Activated CD4-positive, CD25-positive, alpha-beta regulatory T cell treated with anti-CD3 and anti-CD28 coated beads, Interleukin-2, amount 50 U/mL, for 24 hours (primary cell): ENCODE data around the gene TOMM70.
"Not testable (repeated sequence)": the region's sequence is repeated elsewhere in the genome, so short reads cannot be mapped to it uniquely, and the experiment has no call there.

Source experiments
- ATAC-seq, 2 donors: fragments of 150-1000 bp; cut with Tn5 transposase; one replicate each; pipeline ENCODE4 v1.10.0; 2021; ENCODE audit warnings: mild to moderate bottlenecking in 1 of 2, moderate library complexity in 1 of 2

TOMM70 gene

DNA sequence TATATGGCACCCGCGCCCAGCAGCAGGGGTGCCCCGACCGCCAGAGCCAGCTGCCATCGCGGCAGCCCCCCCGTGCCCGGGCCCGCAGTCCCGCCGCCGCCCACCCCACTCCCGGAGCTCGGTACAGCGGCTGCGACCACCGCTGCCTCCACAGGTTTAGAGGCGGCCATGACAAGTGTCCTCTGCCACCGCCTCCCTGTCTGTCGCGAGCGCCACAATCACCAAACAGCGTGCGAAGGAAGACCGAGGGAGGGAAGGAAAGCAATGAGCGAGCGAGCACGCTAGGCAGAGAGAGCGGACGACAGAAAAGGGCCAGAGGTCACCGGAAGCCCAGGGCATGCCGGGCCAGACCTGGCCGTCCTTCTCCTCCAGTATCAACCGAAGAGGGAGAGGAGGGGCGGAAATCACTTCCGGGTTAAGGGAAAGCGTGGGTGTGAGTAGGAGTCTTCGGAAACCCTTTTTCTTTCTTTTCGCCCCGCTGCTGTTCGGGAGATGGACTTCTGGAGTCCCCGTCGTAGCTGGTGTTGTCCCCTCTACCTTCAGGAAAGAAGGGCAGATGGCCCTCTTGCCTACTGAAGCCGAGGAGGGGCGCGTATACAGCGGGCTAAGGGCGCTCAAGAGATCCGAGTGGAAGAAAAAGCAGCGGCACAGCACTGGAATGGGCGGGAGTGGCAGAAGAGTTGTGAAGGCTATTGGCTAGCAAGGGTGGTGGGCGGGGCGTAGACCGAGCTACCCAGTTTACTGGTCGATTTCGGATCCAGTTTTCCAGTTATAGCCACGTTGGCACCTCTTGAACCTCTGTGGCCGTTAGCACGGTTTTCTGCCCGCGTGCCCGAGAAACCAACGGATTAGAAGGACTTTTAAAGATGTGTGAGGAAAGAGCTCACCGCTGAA is at the start of gene TOMM70, which contains the start of gene LNP1:
Gene TOMM70 (minus strand): TSS at position 310 of the 894 bp plus-strand sequence. CDS start 140 bp downstream, at position 170.
Gene LNP1 (plus strand): TSS at position 760 of the 894 bp plus-strand sequence. CDS start 28,191 bp downstream, outside the sequence.
- ATAC-seq = peak; percentile 92 to 94

DNA sequence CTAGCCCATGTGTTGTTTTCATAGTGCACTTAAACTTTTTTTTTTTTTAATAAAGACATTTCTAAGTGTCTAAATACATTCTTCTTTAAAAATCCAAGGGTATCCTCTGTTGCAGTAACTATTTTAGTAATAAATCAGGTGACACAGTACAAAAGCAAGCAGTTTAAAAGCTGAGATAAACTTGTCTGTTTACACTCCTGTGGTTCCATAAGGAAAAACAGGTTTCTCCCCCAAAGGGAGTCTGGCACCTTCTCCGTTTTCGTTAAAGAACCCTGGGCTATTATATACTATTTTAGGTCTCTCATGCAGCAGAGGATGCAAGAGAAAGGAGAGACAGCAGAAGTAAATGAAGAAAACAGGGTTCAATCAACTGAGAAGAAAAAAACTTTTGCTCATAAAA is 48.3 kb upstream of the TOMM70 start:
- ATAC-seq = no peak

DNA sequence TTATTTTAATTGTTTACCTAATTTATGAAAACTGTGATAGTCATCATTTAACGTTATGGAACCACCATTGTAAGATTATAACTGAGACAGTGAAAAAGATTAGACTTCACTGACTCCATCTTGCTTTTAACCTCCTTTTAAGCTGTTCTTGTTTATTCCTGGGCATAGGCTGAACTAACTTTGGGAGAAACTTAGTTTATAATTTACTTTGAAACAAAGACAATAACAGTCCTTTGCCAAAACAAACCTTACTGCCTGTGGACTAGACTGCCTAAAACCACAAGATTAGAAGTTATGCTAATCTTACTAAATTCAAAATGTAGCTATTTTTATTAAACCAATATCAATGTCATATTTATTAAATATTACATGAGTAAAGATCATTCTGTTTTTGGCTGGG is 47.2 kb upstream of the TOMM70 start:
- no peak for ATAC-seq

DNA sequence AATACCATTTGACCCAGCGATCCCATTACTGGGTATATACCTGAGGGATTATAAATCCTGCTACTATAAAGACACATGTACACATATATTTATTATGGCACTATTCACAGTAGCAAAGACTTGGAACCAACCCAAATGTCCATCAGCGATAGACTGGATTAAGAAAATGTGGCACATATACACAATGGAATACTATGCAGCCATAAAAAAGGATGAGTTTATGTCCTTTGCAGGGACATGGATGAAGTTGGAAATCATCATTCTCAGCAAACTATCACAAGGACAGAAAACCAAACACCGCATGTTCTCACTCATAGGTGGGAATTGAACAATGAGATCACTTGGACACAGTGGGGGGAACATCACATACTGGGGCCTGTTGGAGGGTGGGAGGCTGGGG is 46.2 kb upstream of the TOMM70 start:
- ATAC-seq = not testable (repeated sequence)

DNA sequence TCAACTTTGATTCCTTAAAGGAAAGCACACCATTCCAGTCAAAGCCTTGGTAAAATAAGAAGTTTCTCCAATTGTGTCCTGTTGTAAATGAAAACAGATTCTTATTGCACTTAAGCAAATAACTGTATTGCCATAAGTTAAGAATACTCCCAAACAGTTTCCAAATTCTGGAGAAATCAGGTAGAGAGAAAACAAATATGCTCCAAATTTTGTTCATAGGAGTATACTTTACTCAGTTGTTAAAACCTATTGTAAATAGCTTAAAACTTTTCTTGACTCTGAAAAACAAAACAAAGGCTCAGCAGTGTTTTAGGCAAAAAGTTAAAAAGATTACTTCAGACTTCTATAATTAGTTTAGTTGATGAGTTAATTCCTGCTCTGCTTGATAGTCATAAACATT is 42.8 kb upstream of the TOMM70 start:
- no peak for ATAC-seq

DNA sequence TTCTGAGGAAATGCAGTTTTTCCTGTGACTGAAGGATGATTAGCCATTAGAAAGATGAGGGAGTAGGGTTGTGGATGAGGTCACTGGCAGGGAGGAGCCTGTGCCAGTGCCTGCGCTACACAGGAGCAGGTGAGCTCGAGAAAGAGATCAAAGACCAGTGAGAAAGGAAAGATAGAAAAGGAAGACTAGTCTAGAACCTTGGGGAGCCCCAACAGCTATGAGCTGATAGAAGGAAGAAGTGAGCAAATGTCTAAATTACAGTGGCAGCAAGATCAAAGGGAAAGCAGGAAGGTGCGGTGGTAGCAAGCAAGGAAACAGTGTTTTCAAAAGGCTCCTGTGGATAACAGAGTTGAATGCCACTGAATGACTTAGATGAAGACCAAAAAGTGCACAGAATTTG is 40.0 kb upstream of the TOMM70 start:
- no peak for ATAC-seq

DNA sequence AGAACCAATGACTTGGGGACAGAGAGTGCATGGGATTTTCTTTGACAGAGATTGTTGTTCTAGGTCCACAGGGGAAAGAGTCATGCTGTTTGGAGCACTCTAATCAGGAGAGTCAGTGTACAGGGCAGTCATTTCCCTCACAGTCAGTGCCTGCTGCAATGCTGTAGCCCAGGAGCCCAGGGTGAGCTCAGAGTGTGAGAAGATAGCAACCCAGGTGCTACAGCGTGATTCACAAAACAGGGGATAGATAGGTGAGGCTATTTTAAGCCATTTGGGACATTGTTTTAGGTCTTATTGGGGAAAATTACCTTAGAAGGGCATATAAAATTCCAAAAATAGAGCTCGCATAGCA is 37.7 kb upstream of the TOMM70 start:
- ATAC-seq = no peak

DNA sequence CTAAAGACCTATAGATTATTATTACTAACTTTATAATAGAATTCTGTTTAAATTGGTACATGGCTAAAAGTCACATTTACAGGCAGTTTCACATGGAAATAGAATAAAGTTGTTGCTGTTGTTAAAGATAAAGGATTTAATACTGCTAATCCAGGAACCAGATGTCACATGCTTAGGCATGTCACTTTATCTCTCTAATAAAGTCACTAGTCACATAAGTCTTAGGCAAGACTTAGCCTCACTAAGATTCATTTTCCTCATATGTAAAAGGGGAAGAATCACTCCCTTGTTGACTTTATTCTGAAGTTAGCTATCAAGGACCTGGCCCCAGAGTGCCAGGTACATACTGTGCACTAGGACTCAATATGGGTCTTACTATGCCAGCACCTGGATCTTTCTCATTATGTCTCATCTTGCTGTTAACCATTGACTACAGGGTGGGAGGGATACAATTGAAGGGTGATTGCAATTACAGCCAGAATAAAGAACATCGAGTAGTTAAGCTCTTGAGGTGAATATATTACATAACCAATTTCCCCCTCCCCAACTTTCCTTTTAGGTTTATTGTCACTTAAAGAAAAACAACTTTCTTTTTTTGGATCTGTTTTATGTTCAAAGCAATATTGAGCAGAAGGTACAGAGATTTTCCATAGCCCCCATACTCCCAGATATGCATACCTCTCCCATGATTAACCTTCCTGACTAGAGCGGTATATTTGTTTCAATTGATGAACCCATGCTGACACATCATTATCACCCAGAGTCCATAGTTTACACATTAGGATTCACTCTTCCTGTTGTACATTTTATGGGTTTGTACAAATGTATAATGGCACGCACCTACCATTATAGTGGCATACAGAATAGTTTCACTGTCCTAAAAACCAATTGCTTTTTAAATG is 37.1 kb upstream of the TOMM70 start:
- ATAC-seq = no peak

DNA sequence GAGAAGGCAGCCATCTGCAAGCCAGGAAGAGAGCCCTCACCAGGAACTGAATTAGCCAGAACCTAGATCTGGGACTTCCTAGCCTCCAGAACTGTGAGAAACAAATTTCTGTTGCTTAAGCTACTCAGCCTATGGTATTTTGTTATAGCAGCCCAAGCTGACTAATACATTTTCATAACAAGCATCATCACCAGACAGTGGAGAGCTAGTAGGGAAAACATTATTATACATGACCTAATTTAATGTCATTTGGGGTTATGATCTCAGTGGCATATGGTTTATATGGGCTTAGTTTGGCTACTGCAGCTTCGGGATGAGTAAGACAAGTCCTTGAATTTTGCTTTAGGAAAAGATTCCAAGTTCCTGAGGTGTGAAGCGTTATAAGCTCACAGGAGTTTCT is 36.1 kb upstream of the TOMM70 start:
- ATAC-seq = no peak

DNA sequence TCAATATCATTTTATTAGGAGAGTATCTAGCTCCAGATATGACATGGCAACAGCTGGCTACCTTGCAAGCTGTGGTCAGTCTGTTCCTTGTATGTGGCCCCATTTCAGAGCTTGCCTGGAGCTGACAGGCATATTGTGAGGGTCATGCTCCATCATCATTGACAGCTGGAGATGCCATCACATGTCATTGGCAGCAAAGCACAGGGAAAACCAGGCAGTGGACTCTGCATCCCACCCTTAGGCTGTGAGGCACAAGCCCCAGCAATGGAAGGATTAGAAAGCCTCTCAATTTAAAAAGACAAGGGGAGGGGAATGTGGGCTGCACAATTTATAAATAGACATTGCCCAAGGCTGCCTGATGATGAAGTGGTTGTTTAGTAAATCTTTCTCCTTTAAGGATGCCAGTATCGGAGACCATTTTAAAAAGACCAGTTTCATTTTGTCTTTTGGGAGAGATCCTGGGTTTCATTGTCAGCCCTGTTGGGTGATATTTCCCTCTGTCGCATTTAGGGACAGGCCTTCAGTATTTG is 28.4 kb upstream of the TOMM70 start:
- no peak for ATAC-seq

DNA sequence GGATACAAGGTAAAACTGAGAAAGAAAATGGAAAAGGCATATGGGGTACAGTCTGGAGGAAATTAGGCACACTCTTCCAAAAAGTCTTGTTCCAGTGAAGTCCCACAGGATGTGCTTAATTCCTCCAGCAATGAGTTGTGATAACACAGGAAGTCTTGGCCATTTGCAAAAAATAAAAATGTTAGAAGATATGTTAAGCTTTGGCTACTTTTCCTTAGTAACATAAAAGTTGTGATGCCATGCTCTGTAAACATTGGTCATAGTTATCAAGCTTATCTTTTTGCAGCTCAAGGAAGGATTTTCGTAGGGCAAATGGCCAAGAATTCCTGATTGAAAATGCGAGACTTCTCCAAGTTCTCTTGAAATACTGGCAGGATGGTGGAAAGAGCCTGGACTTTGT is 26.8 kb upstream of the TOMM70 start:
- ATAC-seq = no peak

DNA sequence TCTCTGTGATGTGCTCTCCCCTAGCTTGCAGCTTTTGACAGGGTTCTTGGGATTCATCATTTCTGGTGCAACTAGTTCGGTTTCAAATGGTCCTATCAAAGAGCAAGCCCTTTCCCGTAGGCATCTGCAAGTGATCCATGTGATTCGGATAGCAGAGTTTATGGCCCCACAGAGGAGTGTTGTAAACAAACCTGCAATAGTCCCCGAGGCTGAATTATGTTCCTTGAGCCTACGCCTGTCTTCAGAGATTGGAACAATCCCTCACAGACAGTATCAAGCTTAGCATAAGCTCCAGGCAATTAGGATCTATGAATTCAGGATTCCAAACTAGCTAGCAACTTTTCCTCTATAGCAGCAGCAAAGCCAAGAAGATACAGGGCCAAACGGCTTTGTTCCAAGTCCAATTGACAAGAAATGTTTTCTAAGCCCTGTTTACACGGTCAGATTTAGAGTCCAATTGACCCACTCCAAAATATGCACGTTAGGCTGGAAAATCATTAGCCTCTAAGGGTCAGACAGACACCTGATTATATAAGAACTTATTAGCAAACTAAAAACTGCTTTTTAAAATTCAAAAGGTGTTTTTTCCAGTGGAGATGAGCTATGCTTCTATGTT is 25.3 kb upstream of the TOMM70 start:
- ATAC-seq = no peak

DNA sequence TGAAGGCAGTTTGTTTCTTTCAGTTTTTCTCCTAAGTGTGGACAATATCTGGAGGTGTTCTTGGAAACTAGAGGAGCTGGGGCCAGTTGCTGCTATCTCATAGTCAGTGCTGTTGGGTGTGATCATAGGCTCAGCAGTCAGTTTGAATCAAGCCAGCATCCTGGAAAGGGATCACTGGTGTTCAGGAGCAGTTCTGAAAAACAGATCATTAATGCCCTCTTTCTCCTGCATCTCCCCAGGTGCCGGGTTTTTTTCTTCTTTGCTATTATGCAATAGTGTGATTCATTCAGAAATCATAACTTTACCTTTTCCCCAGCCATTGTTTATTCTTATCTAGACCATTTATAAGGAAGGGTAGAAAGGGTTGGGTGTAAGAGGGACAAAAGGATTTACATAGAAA is 24.4 kb upstream of the TOMM70 start:
- ATAC-seq = no peak

DNA sequence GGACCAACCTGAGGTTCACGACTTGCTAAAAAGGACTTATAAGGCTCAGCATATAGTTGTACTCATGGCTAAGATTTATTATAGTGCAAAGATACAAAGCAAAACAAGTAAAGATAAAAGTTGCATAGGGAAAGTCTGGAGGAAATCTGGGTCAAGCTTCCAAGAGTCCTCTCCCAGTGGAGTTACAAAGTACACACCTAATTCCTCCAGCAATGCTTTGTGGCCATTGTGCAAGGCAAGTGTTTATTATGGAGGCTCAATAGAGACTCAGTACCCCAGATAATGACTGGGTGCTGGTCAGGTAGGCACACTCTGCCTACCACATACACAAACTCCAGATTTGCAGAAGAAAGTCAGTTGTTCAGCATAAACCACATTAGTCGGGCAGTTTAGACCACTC is 23.4 kb upstream of the TOMM70 start:
- ATAC-seq = no peak

DNA sequence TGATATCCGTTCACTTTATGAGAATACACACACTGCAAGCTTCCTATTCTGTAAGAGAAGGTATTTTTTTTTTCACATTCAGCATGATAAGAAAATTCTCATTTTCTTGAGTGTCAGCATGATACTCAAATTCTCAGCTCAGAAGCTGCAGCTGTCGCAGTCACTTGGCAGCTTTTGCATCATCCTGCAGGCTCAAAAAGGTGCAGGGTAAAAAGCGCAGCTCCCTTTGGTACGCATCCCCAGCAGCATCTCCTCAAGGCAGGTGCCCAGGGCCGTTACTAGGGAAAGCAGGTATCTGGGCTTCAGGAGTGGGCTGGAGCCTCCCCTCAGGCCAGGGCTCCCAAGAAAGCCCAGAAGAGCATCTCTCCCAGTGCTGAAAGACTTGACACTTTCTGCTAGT is 22.7 kb upstream of the TOMM70 start:
- ATAC-seq = no peak

DNA sequence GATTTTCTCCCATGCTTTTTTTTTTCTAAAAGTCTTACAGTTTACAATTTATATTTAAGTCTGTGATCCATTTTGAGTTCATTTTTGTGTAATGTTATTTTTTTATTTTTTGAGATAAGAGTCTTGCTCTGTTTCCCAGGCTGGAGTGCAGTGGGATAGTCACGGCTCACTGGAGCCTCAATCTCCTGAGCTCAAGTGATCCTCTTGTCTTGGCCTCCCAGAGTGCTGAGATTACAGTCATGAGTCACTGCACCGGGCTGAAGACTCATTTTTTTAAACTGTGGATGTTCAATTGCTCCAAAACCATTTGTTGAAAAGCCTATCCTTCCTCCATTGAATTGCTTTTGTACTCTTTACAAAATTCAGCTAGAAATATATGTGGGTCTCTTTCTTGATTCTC is 20.0 kb upstream of the TOMM70 start:
- no peak for ATAC-seq

DNA sequence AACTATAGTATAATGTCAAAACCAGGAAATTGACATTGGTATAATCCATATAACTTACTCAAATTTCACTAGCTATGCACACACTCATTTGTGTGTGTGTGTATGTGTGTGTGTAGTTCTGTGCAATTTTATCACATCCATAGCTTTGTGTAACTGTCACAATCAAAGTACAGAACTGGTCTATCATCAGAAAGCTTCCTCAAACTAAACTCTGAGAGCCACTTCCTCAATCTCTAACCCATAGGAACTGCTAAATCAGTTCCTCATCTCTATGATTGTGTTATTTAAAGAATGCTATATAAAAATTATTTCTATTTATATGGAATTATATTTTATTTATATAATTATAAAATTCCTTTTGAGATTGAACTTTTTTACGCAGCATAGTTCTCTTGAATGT is 18.5 kb upstream of the TOMM70 start:
- no peak for ATAC-seq

DNA sequence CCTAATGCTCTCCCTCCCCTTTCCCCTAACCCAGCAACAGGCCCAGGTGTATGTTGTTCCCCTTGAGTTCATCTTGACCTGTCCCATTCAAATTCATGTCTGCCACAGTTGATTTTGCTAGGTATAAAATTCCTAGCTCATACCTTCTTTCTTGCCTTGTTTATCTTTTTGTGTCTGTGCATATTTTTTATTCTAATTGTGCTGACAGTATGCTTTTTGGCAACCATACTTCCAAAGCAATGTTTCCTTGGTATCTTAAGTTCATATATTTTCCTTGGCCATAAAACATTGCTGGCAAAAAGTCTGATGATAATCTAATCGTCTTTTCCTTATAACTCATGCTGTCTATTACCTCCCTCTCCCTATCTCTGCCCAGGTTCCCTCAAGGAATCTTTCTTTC is 16.0 kb upstream of the TOMM70 start:
- ATAC-seq = no peak

DNA sequence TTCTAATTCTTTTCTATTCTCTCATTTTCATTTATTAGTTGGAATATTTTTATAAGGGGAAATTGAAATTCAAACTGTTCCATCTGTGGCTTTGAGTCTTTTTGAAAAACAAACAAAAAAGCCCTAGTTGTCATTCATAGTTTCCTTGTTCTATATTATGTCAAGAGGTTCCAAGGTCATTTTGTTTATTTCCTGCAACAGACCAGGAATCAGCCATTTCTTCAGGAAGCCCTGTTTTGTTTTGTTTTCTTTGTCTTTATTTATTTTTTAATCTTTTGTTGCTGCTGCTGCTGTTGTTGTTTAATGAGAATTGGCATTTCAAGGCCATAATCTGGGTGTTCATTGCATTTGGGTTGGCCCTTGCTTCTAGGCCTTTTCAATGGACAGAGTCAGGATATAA is 15.3 kb upstream of the TOMM70 start:
- ATAC-seq = no peak

DNA sequence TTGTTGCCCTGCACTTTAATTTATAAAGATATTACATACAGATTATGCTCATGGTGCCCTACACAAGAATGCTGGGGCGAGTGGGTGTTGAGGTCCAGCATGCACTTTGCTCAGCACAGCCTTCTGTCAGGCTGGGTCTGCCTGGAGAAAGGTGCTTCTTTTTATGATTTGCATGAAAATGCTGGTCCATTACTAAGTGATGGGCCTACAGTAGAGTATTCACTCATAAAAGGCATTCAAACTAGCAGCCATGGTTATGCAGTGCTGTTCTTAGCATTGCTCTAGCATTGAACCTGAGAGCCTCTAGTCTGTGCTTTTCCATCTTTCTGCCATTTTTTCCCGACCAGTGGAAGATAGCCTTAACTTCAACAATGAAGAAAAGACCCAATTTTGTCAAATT is 12.7 kb upstream of the TOMM70 start:
- no peak for ATAC-seq

DNA sequence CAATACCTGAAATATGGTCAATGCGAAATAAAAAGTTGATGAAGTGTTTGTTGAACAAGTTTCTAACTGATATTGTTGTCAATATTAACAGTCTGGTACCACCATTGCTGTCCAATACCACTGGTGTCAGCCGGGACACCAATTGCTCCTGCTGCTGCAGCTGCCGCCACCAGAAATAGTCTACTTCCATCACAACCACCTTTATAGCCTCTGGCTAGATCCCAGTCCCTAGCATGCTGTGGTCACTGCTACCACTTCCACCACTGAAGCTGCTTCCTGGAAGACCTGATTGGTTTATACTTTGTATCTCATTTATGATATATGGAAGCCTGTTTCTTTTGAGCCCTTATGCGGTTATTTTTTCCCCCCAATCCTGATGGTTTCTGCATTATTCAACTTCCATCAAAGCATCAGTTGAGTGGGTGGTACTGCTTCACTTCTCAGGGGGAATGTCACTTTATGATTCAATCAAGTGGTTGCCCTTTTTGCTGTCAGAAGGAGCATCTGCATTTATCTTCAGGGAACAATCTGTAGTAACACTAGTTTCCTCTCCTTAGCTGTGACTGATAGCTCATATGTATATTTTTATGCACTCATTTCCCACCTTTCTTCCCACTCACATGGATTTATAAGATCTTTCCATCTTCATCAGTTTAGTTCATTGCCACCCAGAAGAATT is 12.2 kb upstream of the TOMM70 start:
- ATAC-seq = no peak
